ENCODE data around the gene TSPYL1.

Gene TSPYL1

DNA sequence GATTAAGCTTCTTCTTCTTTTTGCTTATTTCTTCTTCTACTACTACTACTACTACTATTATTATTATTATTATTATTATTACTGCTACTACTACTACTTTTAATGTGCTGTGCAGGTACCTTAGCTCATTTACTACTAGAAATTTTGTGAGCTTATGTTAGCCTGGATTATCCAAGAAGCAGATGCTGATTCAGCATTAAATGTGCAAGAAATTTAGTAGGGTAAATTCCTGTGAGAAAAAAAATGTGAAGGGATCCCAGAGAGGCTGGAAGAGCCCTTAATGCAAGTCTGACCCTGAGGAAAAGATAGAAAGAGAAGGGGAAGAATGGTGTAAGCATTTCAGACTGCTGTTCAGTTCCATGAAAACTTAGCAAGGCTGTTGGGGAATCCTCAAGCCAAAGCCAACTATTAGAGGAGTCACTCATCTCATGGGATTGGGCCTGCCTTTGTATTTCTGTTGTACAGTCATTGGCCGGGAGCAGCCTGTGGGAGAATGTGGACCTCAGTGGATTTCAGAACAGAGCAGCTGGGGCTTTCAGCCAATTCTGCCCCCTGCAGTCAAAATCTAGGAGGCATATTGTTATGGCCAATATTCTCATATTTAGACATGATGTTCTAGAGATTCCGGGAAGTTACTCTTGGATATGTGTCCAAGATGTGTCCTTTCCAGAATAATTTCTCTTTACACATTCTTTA, 37.2 kb upstream of the TSPYL1 start:
- TF ChIP-seq, protein P1, sequence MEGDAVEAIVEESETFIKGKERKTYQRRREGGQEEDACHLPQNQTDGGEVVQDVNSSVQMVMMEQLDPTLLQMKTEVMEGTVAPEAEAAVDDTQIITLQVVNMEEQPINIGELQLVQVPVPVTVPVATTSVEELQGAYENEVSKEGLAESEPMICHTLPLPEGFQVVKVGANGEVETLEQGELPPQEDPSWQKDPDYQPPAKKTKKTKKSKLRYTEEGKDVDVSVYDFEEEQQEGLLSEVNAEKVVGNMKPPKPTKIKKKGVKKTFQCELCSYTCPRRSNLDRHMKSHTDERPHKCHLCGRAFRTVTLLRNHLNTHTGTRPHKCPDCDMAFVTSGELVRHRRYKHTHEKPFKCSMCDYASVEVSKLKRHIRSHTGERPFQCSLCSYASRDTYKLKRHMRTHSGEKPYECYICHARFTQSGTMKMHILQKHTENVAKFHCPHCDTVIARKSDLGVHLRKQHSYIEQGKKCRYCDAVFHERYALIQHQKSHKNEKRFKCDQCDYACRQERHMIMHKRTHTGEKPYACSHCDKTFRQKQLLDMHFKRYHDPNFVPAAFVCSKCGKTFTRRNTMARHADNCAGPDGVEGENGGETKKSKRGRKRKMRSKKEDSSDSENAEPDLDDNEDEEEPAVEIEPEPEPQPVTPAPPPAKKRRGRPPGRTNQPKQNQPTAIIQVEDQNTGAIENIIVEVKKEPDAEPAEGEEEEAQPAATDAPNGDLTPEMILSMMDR (IDR thresholded peaks at IDR 0.05), result no peak

DNA sequence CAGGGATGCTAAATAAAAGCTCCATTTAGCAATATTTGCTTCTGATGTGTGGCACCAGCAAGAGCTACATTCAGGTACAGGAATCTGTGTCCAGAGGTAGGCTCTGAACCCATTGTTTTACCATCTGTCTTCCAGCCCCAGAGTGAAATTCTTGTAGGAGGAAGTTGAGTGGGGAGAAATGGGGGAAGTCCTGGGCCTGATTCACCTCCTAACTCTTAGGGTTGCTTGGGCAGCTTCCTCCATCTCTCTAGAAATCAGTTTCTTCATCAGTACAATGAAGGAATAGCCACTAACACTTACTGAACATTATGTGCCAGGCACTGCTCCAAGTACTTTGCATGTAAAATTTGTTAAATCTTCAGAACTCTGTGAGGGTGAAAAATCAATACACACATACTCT, 35.1 kb upstream of the TSPYL1 start:
- TF ChIP-seq, protein P1 (IDR thresholded peaks at IDR 0.05), result no peak

DNA sequence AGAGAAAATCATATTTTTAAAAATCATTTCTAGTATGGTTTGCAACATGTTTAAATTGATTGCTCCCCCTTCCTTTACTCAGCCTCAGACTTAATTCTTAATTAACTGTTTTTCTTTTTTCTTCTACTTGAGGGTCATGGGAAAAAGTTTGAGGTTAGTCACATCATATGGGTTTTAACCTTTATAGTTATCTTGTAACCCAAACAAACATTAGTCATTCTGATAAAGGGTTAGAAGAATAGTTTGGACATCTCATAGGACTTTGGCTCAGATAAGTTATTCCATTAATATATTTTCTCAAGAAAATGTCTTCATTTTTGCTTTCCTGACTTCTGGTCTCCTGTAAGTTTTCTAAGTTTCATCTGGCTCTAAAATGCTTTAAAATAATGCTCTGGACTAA, 34.5 kb upstream of the TSPYL1 start:
- TF ChIP-seq, protein P1 (IDR thresholded peaks at IDR 0.05), result no peak

DNA sequence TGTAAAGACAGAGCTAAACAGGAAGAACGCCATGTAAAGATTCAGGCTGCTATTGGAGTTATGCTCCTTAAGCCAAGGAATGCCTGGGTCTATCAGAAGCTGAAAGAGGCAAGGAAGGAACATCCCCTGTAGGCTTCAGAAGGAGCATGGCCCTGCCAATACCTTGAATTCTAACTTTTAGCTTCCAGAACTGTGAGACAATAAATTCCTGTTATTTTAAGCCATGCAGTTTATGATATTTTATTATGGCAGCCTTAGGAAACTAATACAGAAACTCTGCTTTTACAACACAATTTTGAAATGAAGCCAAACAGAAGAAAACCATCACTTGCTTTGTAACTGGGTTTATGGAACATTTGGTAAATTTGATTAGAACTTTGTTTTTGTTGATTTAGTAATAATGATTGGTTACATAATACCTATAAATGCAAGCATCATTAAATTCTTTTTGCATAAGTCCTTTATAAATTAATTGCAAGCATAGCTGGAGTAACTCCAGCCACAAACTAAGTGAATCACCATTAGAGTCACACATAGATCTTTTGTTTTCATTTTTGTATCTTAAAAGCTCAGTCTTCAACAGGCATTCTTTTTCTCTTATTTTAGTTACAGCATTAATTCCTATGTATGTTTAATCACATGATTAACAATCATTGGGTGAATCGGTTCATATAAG, 33.5 kb upstream of the TSPYL1 start:
- TF ChIP-seq, protein P1 (IDR thresholded peaks at IDR 0.05), result no peak

DNA sequence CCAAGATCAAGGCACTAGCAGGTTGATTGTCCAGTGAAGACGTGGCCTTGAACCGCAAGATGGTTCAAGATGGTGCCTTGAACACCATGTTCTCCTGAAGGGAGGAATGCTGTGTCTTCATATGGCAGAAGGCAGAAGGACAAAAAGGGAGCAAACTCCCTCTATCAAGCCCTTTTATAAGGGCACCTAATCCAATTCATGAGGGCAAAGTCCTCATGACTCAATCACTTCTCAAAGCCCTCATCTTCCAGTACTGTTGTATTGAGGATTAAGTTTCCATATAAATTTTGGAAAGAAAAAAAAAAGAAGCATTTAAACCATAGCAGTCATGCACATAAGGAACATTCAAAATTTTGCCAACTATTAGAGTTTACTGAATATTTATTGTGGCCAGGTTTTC, 29.9 kb upstream of the TSPYL1 start:
- TF ChIP-seq, protein P1 (IDR thresholded peaks at IDR 0.05), result no peak

DNA sequence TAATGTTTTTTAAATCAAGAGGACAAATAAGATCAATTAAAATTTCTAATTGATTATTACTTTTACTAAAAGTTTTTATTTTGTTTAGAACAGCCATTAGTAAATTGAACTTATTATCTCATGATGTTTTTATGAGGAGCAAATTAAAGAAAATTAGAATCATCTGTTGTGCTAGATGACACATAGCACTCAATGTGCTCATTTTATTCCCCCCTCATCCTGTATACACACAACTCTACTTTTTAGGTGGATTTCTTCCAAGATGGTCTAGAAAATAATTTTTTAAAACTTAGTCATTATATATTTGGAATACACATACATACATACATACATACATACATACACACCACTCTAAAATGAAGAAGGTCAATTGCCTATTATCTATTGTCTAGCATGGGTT, 29.3 kb upstream of the TSPYL1 start:
- TF ChIP-seq, protein P1 (IDR thresholded peaks at IDR 0.05), result no peak

DNA sequence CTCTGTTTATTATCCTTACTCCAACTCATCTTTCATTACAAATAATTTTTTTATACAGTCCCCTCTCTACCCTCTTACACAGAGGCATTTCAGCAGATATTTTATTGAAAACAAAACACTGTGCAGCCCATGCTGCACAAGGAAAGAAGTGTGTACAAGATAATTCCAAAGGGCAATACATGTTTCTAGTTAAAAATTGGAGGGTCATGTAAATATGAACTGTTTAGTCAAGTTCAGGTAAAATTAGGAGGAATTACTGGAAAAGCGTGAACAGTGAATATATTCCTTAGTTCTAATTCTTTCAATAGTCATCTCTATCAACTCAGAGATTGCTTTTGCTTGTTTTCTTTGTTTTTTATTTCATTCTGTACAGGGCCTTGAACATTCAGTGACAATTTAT, 27.9 kb upstream of the TSPYL1 start:
- TF ChIP-seq, protein P1 (IDR thresholded peaks at IDR 0.05), result no peak

Measured in LNCAP (cell line).